ENCODE measurements around the gene SPTBN1. TPM values are rescaled to one million over a fixed set of nuclear protein-coding genes. Genes with fewer than 3 reads are reported as not detected.

The SPTBN1 gene
- total and polyA plus RNA-seq, 2 donors (not counting 3 experiments of a cell fraction or from before 2014, with no cell fraction given) = 63.3 to 320 TPM

GRCh38 chr2:54564439-54564838 lies 108.3 kb downstream of the SPTBN1 start:
- CTCF ChIA-PET = no interaction called here
- H3K9me1 ChIP-seq (replicated peaks; ENCODE audit: control insufficient read depth, extremely low read depth, insufficient read depth, low read length) = no peaks in the 10 kb centered on the region
- H3K9me3 ChIP-seq (replicated peaks; ENCODE audit: control insufficient read depth, insufficient read depth, low read length) = no peaks in the 10 kb centered on the region
- H3K4me3 ChIP-seq (replicated peaks in 1 of 3; ENCODE audit: insufficient read depth in 1 of 3, low read depth in 1 of 3, low read length in 3 of 3) = no peak overlapping the region
- POLR2A ChIA-PET = interaction anchor here (0.8 kb wide), 1 partner anchor 8 kb away, joined by 4 read pairs; no protein-coding TSS in a partner anchor
- H2AFZ ChIP-seq (ENCODE audit: low read depth, low read length) = no peak overlapping the region
- peaks cover 30% of the 10 kb centered on the region for H3K4me1 ChIP-seq (ENCODE audit: control insufficient read depth, extremely low read depth, insufficient read depth, low read length)
- no peak overlapping the region for H3K4me2 ChIP-seq (ENCODE audit: insufficient read depth, low read length)
- peaks cover 93% of the 10 kb centered on the region for H3K79me2 ChIP-seq (ENCODE audit: control insufficient read depth, insufficient read depth, low read length)
- DNase-seq (ENCODE audit: low read depth, low spot score) (no peak), FAIRE-seq (no peak)
- no peak overlapping the region for H3K9ac ChIP-seq (replicated peaks; ENCODE audit: extremely low read depth, insufficient read depth, low read length)
- peaks cover 0 to 1% of the 10 kb centered on the region in 2 experiments for H3K36me3 ChIP-seq (ENCODE audit: control insufficient read depth in 2 of 2, extremely low read depth in 1 of 2, insufficient read depth in 2 of 2, low read length in 2 of 2)
- intact Hi-C loops (cut with micrococcal nuclease) = no loop called here
- no peaks in the 10 kb centered on the region for H4K20me1 ChIP-seq (replicated peaks; ENCODE audit: control insufficient read depth, extremely low read depth, insufficient read depth, low read length)
- H3K27ac ChIP-seq (ENCODE audit: insufficient read depth, low read depth, low read length) = no peak overlapping the region
- BruUV-seq (replicated peaks) = no TSS peak
- TF ChIP-seq JUN (IDR thresholded peaks at IDR 0.05; ENCODE audit: borderline replicate concordance, insufficient read depth, insufficient read length, low read depth) = no peak
- no peaks in the 10 kb centered on the region for H3K27me3 ChIP-seq (ENCODE audit: control insufficient read depth in 2 of 2, insufficient read depth in 2 of 2, low read length in 2 of 2)
- dilution Hi-C loops (cut with MboI; ENCODE audit: extremely low pct_ligation_motif_present, low sequenced_read_pairs) = no loop called here

- Histone ChIP-seq H2AFZ (ENCODE audit: low read depth, low read length) (no peak overlapping the region), H3K9me1 (replicated peaks; ENCODE audit: control insufficient read depth, extremely low read depth, insufficient read depth, low read length) (no peaks in the 10 kb centered on the region), H3K27me3 (ENCODE audit: control insufficient read depth in 2 of 2, insufficient read depth in 2 of 2, low read length in 2 of 2) (no peaks in the 10 kb centered on the region), H3K4me2 (ENCODE audit: insufficient read depth, low read length) (no peak overlapping the region), H4K20me1 (replicated peaks; ENCODE audit: control insufficient read depth, extremely low read depth, insufficient read depth, low read length) (no peaks in the 10 kb centered on the region), H3K36me3 (ENCODE audit: control insufficient read depth in 2 of 2, extremely low read depth in 1 of 2, insufficient read depth in 2 of 2, low read length in 2 of 2) (peaks cover 0 to 1% of the 10 kb centered on the region in 2 experiments), H3K9me3 (replicated peaks; ENCODE audit: control insufficient read depth, insufficient read depth, low read length) (no peaks in the 10 kb centered on the region), H3K9ac (replicated peaks; ENCODE audit: extremely low read depth, insufficient read depth, low read length) (no peak overlapping the region), H3K4me3 (replicated peaks in 1 of 3; ENCODE audit: insufficient read depth in 1 of 3, low read depth in 1 of 3, low read length in 3 of 3) (no peak overlapping the region), H3K27ac (ENCODE audit: insufficient read depth, low read depth, low read length) (no peak overlapping the region), H3K4me1 (ENCODE audit: control insufficient read depth, extremely low read depth, insufficient read depth, low read length) (peaks cover 37% of the 10 kb centered on the region), H3K79me2 (ENCODE audit: control insufficient read depth, insufficient read depth, low read length) (peaks cover 96% of the 10 kb centered on the region)
- POLR2A ChIA-PET = no interaction called here
- CTCF ChIA-PET = interaction anchor here (0.7 kb wide), 1 partner anchor 13 kb away, joined by 3 read pairs; no protein-coding TSS in a partner anchor
- no peak for TF ChIP-seq EZH2 (IDR thresholded peaks at IDR 0.05; ENCODE audit: borderline replicate concordance, low read depth, low read length, severe bottlenecking)
- dilution Hi-C loops (cut with MboI; ENCODE audit: extremely low pct_ligation_motif_present, low sequenced_read_pairs) = no loop called here
- intact Hi-C loops (cut with micrococcal nuclease) = no loop called here
- FAIRE-seq = no peak
- BruUV-seq (replicated peaks) = no TSS peak
- DNase-seq (ENCODE audit: low read depth, low spot score) = peak; percentile 56
These were observed 109.4 kb downstream of the SPTBN1 start for GRCh38 chr2:54565551-54565950.
